GM23338 (cell line): ENCODE measurements around the gene SMURF2. TPM values are rescaled to one million over a fixed set of nuclear protein-coding genes. Genes with fewer than 3 reads are reported as not detected.

Experiments used
- ATAC-seq: fragments of 200-7000 bp; cut with Tn5 transposase; 3 replicates; pipeline ENCODE4 v1.9.1; 2020
- DNase-seq: peaks from one replicate; pipeline ENCODE4 v3.0.0-alpha.2; 2015; ENCODE audit warnings: low spot score
- H2AFZ ChIP-seq: fragments of 200-600 bp; sonication (generic); 2 replicates; pipeline ENCODE4 v1.8.0; 2016; ENCODE audit warnings: antibody characterized with exemption, mild to moderate bottlenecking, moderate library complexity
- H3F3A ChIP-seq: fragments of 200-600 bp; sonication (generic); replicated peaks from 2 replicates; pipeline ENCODE4 v1.8.0; 2017; ENCODE audit warnings: antibody characterized with exemption, mixed run types, low read depth
- H3K27ac ChIP-seq: fragments of 200-600 bp; sonication (generic); 2 replicates; pipeline ENCODE4 v1.6.1; 2016; ENCODE audit warnings: low read depth
- H3K27me3 ChIP-seq: fragments of 200-600 bp; sonication (generic); 2 replicates; pipeline ENCODE4 v1.8.0; 2016; ENCODE audit warnings: mild to moderate bottlenecking, mixed run types, moderate library complexity; ENCODE audit not compliant: insufficient read depth
- H3K36me3 ChIP-seq: fragments of 200-600 bp; sonication (generic); 2 replicates; pipeline ENCODE4 v1.8.0; 2016; ENCODE audit warnings: mild to moderate bottlenecking; ENCODE audit not compliant: insufficient read depth
- H3K4me1 ChIP-seq: fragments of 200-600 bp; sonication (generic); 2 replicates; pipeline ENCODE4 v1.8.0; 2016; ENCODE audit warnings: mild to moderate bottlenecking, moderate library complexity; ENCODE audit not compliant: insufficient read depth
- H3K4me2 ChIP-seq: fragments of 200-600 bp; sonication (generic); 2 replicates; pipeline ENCODE4 v1.7.1; 2017; ENCODE audit warnings: mixed run types
- H3K4me3 ChIP-seq: fragments of 200-600 bp; sonication (generic); 2 replicates; pipeline ENCODE4 v1.6.1; 2016; ENCODE audit warnings: mixed run types
- H3K79me2 ChIP-seq: fragments of 200-600 bp; sonication (generic); replicated peaks from 2 replicates; pipeline ENCODE4 v1.8.0; 2017; ENCODE audit warnings: mild to moderate bottlenecking; ENCODE audit not compliant: insufficient read depth
- H3K9me2 ChIP-seq: fragments of 200-600 bp; sonication (generic); 2 replicates; pipeline ENCODE4 v1.8.0; 2017; ENCODE audit not compliant: insufficient read depth
- H4K20me1 ChIP-seq: fragments of 200-600 bp; sonication (generic); replicated peaks from 2 replicates; pipeline ENCODE4 v1.8.0; 2017; ENCODE audit warnings: mild to moderate bottlenecking; ENCODE audit not compliant: insufficient read depth
- H3K27ac Mint-ChIP-seq: 2 replicates; pipeline ENCODE4 v1.8.0; 2020; ENCODE audit warnings: inconsistent platforms, mild to moderate bottlenecking, moderate library complexity, mixed read lengths
- H3K27me3 Mint-ChIP-seq: 3 replicates; pipeline ENCODE4 v1.8.0; 2022; ENCODE audit warnings: low read depth, mild to moderate bottlenecking, moderate library complexity, mixed read lengths, inconsistent platforms; ENCODE audit not compliant: insufficient read depth, poor library complexity
- H3K36me3 Mint-ChIP-seq: 3 replicates; pipeline ENCODE4 v1.8.0; 2021; ENCODE audit warnings: low read depth, mild to moderate bottlenecking, inconsistent platforms, moderate library complexity, mixed read lengths
- H3K4me1 Mint-ChIP-seq: 3 replicates; pipeline ENCODE4 v1.8.0; 2020; ENCODE audit warnings: mild to moderate bottlenecking, inconsistent platforms, mixed read lengths
- H3K4me3 Mint-ChIP-seq: 3 replicates; pipeline ENCODE4 v1.8.0; 2021; ENCODE audit warnings: moderate library complexity, mild to moderate bottlenecking, inconsistent platforms, mixed read lengths
- H3K9me3 Mint-ChIP-seq: 3 replicates; pipeline ENCODE4 v1.8.0; 2020; ENCODE audit warnings: moderate library complexity, mild to moderate bottlenecking, inconsistent platforms, mixed read lengths
- CREB1 ChIP-seq: fragments of 250-450 bp; sonication (Bioruptor Pico); IDR thresholded peaks from 2 replicates; pipeline ENCODE4 v1.5.0; 2020; ENCODE audit warnings: low read depth, mild to moderate bottlenecking, moderate library complexity
- ETS1 ChIP-seq: IDR thresholded peaks from 2 replicates; pipeline ENCODE4 v1.6.1; 2016; ENCODE audit warnings: antibody characterized with exemption
- EZH2 ChIP-seq: fragments of 200-600 bp; sonication (generic); IDR thresholded peaks from one replicate; pipeline ENCODE4 v1.8.0; 2017; ENCODE audit warnings: antibody characterized with exemption, mild to moderate bottlenecking, low read depth; ENCODE audit not compliant: unreplicated experiment
- EZH2phosphoT487 ChIP-seq: fragments of 200-600 bp; sonication (generic); IDR thresholded peaks from one replicate; pipeline ENCODE4 v1.8.1; 2018; ENCODE audit warnings: antibody characterized with exemption; ENCODE audit not compliant: unreplicated experiment
- JUNB ChIP-seq: IDR thresholded peaks from one replicate; pipeline ENCODE4 v1.6.1; 2016; ENCODE audit warnings: antibody characterized with exemption; ENCODE audit not compliant: unreplicated experiment
- NANOG ChIP-seq: IDR thresholded peaks from 2 replicates; pipeline ENCODE4 v1.6.1; 2016; ENCODE audit warnings: antibody characterized with exemption, borderline replicate concordance
- POLR2AphosphoS5 ChIP-seq: IDR thresholded peaks from 2 replicates; pipeline ENCODE4 v1.6.1; 2016; ENCODE audit warnings: antibody characterized with exemption, low read depth
- REST ChIP-seq: IDR thresholded peaks from one replicate; pipeline ENCODE4 v1.6.1; 2018; ENCODE audit warnings: antibody characterized with exemption; ENCODE audit not compliant: unreplicated experiment
- STAT1 ChIP-seq: IDR thresholded peaks from one replicate; pipeline ENCODE4 v1.6.1; 2016; ENCODE audit warnings: antibody characterized with exemption; ENCODE audit not compliant: unreplicated experiment
- ZNF114 ChIP-seq: fragments of 250-450 bp; sonication (Bioruptor Pico); IDR thresholded peaks from 2 replicates; pipeline ENCODE4 v1.5.0; 2020; ENCODE audit warnings: mild to moderate bottlenecking, moderate library complexity
- ZNF331 ChIP-seq: fragments of 250-450 bp; sonication (Bioruptor Pico); IDR thresholded peaks from 2 replicates; pipeline ENCODE4 v1.5.0; 2020; ENCODE audit warnings: low read depth, mild to moderate bottlenecking, moderate library complexity
- ZNF462 ChIP-seq: fragments of 250-450 bp; sonication (Bioruptor Pico); IDR thresholded peaks from 2 replicates; pipeline ENCODE4 v1.5.0; 2020; ENCODE audit warnings: mild to moderate bottlenecking, moderate library complexity
- polyA plus RNA-seq: library from polyadenylated mRNA; unstranded; fragments of >200 nt; fragmentation: Nextera tagmentation; extraction: Ambion mirVana; gene quantifications from 2 replicates; pipeline ENCODE4 v1.2.1, GENCODE V29; 2016
- total RNA-seq: library from RNA; depleted of rRNA; stranded (reverse); fragments of >200 nt; shearing (Covaris generic); gene quantifications from 2 replicates; pipeline ENCODE4 v1.2.3, GENCODE V29; 2014
- TF ChIP-seq, protein P1 (sequence below), 2 experiments: fragments of 200-600 bp in 1 of 2; sonication (generic) in 1 of 2; conservative IDR thresholded peaks; 2 replicates each; pipeline versions ENCODE4 v1.5.1 to v1.6.1; 2016 to 2017; ENCODE audit warnings: antibody characterized with exemption in 2 of 2, low read depth in 2 of 2, mild to moderate bottlenecking in 2 of 2, moderate library complexity in 1 of 2

Gene SMURF2
- total and polyA plus RNA-seq, 2 experiments from 2014 or later = 12.1 to 29.6 TPM

DNA sequence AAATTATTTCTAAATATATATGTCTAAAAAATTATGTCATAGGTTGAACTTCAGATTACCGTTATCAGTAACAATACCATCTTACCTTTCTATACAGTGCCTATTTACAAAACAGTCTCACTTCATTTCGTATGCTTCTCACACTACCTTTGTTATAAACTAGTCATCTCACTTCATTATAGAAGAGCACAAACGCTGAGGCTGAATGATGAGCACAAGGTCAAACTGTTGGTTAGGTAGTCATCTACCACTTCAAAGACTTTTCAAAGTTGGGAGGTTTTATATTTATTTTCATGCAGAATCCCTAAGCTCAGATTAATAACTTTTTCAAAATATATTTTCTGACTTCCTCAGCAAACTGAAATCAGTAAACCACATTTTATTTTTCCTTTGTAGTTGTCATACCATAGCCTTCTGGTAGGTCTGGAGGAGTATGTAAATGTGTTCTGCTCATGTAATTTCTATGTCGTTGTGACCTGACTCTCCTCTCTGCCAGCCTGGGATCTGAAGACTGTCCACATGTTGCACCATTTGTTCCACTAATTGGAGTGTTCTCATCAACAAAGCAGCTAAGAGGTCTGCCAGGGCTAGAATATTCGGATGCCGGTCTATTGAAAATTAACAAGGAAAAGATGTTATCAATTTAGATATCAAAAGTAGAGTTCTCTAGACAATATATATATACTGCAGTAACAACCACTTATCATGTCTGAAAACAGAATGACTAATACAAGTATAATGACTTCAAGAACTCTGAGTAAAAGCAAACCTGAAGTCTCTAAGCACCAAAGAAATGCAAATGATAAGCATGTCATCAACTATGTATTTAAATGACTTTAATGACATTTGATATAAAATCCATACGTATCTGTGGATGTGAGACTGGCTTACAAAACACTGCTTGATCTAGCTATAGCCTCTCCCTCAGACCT lies 81.5 kb downstream of the SMURF2 start:
- Histone ChIP-seq H3K79me2 (no peaks in the 10 kb centered on the region), H4K20me1 (no peaks in the 10 kb centered on the region), H2AFZ (no peak overlapping the region), H3K36me3 (peaks cover 6% of the 10 kb centered on the region; the same call in 1 of the 2 replicates), H3K4me2 (no peak overlapping the region; the same call in 1 of the 2 replicates), H3K27ac (no peak overlapping the region), H3K4me1 (peaks cover 9% of the 10 kb centered on the region; the same call in 1 of the 2 replicates), H3K4me3 (no peak overlapping the region), H3K9me2 (no peaks in the 10 kb centered on the region), H3K27me3 (no peaks in the 10 kb centered on the region), H3F3A (no peaks in the 10 kb centered on the region)
- Mint-ChIP-seq H3K9me3 (no peaks in the 10 kb centered on the region), H3K36me3 (peaks cover 42% of the 10 kb centered on the region), H3K4me3 (no peak overlapping the region), H3K27me3 (peaks cover 3% of the 10 kb centered on the region), H3K4me1 (peaks cover 5% of the 10 kb centered on the region), H3K27ac (peak overlapping the region; percentile 44)
- ATAC-seq (no peak), DNase-seq (no peak)
- no peak for TF ChIP-seq JUNB
- TF ChIP-seq, protein P1, sequence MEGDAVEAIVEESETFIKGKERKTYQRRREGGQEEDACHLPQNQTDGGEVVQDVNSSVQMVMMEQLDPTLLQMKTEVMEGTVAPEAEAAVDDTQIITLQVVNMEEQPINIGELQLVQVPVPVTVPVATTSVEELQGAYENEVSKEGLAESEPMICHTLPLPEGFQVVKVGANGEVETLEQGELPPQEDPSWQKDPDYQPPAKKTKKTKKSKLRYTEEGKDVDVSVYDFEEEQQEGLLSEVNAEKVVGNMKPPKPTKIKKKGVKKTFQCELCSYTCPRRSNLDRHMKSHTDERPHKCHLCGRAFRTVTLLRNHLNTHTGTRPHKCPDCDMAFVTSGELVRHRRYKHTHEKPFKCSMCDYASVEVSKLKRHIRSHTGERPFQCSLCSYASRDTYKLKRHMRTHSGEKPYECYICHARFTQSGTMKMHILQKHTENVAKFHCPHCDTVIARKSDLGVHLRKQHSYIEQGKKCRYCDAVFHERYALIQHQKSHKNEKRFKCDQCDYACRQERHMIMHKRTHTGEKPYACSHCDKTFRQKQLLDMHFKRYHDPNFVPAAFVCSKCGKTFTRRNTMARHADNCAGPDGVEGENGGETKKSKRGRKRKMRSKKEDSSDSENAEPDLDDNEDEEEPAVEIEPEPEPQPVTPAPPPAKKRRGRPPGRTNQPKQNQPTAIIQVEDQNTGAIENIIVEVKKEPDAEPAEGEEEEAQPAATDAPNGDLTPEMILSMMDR (conservative IDR thresholded peaks at IDR 0.05; ENCODE audit: low read depth in 2 of 2) = no peak
- no peak for TF ChIP-seq ZNF331 (CRISPR knock-in tag)
- no peak for TF ChIP-seq NANOG
- no peak for TF ChIP-seq POLR2AphosphoS5
- no peak for TF ChIP-seq EZH2
- no peak for TF ChIP-seq ZNF114
- no peak for TF ChIP-seq CREB1 (CRISPR knock-in tag)
- TF ChIP-seq EZH2phosphoT487 = no peak
- no peak for TF ChIP-seq ETS1
- TF ChIP-seq STAT1 = no peak
- TF ChIP-seq REST = no peak
- no peak for TF ChIP-seq ZNF462 (CRISPR knock-in tag)
